SW480 (cell line): ENCODE results near the gene WASHC1.
"Not testable (repeated sequence)": the region's sequence is repeated elsewhere in the genome, so short reads cannot be mapped to it uniquely, and the experiment has no call there.

ENCODE experiments used
- DNase-seq: peaks from one replicate; pipeline ENCODE4 v3.0.0-alpha.2; 2016; ENCODE audit warnings: low spot score

WASHC1 gene

DNA sequence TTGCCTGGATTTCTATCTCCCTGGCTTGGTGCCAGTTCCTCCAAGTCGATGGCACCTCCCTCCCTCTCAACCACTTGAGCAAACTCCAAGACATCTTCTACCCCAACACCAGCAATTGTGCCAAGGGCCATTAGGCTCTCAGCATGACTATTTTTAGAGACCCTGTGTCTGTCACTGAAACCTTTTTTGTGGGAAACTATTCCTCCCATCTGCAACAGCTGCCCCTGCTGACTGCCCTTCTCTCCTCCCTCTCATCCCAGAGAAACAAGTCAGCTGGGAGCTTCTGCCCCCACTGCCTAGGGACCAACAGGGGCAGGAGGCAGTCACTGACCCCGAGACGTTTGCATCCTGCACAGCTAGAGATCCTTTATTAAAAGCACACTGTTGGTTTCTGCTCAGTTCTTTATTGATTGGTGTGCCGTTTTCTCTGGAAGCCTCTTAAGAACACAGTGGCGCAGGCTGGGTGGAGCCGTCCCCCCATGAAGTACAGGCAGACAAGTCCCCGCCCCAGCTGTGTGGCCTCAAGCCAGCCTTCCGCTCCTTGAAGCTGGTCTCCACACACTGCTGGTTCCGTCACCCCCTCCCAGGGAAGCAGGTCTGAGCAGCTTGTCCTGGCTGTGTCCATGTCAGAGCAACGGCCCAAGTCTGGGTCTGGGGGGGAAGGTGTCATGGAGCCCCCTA is 15.0 kb downstream of the WASHC1 start:
- DNase-seq, result not testable (repeated sequence)

DNA sequence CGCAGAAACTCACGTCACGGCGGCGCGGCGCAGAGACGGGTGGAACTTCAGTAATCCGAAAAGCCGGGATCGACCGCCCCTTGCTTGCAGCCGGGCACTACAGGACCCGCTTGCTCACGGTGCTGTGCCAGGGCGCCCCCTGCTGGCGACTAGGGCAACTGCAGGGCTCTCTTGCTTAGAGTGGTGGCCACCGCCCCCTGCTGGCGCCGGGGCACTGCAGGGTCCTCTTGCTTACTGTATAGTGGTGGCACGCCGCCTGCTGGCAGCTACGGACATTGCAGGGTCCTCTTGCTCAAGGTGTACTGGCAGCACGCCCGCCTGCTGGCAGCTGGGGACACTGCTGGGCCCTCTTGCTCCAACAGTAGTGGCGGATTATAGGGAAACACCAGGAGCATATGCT is 18.1 kb downstream of the WASHC1 start:
- not testable (repeated sequence) for DNase-seq

DNA sequence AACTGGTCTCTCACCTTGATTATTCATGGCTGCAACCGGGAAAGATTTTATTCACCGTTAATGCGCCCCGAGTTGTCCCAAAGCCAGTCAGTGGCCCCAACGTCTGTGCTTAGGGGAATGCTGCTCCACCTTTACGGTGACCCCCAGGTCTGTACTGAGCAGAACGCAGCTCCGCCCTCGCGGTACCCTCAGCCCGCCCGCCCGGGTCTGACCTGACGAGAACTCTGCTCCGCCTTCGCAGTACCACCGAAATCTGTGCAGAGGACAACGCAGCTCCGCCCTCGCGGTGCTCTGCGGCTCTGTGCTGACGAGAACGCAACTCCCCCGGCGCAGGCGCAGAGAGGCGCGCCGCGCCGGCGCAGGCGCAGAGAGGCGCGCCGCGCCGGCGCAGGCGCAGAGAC is 18.6 kb downstream of the WASHC1 start:
- peak; percentile 16 for DNase-seq

DNA sequence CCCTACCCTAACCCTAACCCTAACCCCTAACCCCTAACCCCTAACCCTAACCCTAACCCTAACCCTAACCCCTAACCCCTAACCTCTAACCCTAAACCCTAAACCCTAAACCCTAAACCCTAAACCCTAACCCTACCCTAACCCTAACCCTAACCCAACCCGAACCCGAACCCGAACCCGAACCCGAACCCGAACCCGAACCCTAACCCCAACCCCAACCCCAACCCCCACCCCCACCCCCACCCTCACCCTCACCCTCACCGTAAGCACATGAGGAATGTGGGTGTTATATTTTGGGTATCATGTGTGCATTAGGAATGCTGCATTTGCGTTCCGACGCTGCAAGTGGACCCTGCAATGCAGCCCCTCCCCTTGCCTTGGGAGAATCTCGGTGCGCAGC is 19.0 kb downstream of the WASHC1 start:
- not testable (repeated sequence) for DNase-seq
